GM13976 (cell line): ENCODE results near the gene MTIF2.
"Not testable (repeated sequence)": the region's sequence is repeated elsewhere in the genome, so short reads cannot be mapped to it uniquely, and the experiment has no call there.

Source experiments
- DNase-seq: peaks from one replicate; pipeline ENCODE4 v3.0.0; 2012; ENCODE audit warnings: low spot score
- CTCF ChIP-seq: IDR thresholded peaks from 2 replicates; pipeline ENCODE4 v1.5.1; 2012; ENCODE audit warnings: borderline replicate concordance, mild to moderate bottlenecking; ENCODE audit not compliant: insufficient read depth; ENCODE audit errors: extremely low read depth, missing control alignments, control extremely low read depth
- in situ Hi-C: fragments of 300-500 bp; cut with MboI; formaldehyde crosslinking; loops from one replicate; pipeline ENCODE4 v1.12.0; 2022; ENCODE audit warnings: low sequenced_read_pairs, mixed read lengths, inconsistent platforms; ENCODE audit not compliant: unreplicated experiment

MTIF2 gene

GRCh38 chr2:55269645-55269990, 587 bp upstream of the MTIF2 start:
- TF ChIP-seq CTCF, result no peak
- in situ Hi-C loops, result no loop called here
- peak; percentile 32 for DNase-seq

GRCh38 chr2:55268288-55268906, 634 bp downstream of the MTIF2 start:
- in situ Hi-C loops, result no loop called here
- DNase-seq, result no peak
- no peak for TF ChIP-seq CTCF

GRCh38 chr2:55259586-55259985, 9.4 kb downstream of the MTIF2 start:
- DNase-seq, in situ Hi-C loops: not testable (repeated sequence)

- in situ Hi-C loops, result no loop called here
- DNase-seq, result no peak
- TF ChIP-seq CTCF, result no peak
These were observed 16.2 kb downstream of the MTIF2 start for GRCh38 chr2:55252832-55253231.

GRCh38 chr2:55247025-55247424, 22.0 kb downstream of the MTIF2 start:
- no peak for DNase-seq
- TF ChIP-seq CTCF, result no peak
- in situ Hi-C loops, result no loop called here

GRCh38 chr2:55245411-55245810, 23.6 kb downstream of the MTIF2 start:
- in situ Hi-C loops, result no loop called here
- TF ChIP-seq CTCF, result no peak
- DNase-seq, result no peak

DNA sequence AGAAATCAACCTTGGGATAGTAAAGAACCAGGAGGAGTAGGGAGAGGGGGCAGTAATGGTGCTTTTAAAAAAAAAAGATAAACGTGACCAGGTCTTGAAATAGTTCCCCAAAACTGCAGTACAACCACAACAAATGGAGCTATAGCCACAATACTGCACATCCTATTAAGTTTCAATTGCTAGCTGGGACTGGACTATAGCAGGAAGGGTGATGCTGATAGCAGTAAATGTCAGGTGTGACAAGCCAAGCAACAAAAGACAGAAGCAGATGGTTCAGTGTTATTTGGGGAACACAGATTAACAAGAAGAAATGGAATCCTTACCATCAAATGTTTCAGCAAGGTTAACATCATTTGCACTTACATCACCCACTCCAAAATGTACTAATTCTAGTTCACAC, 26.4 kb downstream of the MTIF2 start:
- no peak for DNase-seq
- in situ Hi-C loops, result no loop called here
- TF ChIP-seq CTCF, result no peak

- DNase-seq, in situ Hi-C loops: not testable (repeated sequence)
These were observed 27.4 kb downstream of the MTIF2 start for GRCh38 chr2:55241582-55241981.
